K562 (cell line): Measurements from ENCODE around the gene SLC7A10. TPM values are rescaled to one million over a fixed set of nuclear protein-coding genes. Genes with fewer than 3 reads are reported as not detected.
A peak's percentile ranks its signal among the peaks of the same experiment; 100 is the strongest.

ENCODE experiments used
- CEBPB ChIP-seq: fragments of 450-650 bp; IDR thresholded peaks from 2 replicates; pipeline ENCODE4 v1.6.1; 2016; ENCODE audit warnings: missing genetic modification characterization, missing compliant biosample characterization
- E2F3 ChIP-seq: fragments of 250-450 bp; sonication (Bioruptor Pico); IDR thresholded peaks from 2 replicates; pipeline ENCODE4 v1.4.0; 2020; ENCODE audit warnings: mild to moderate bottlenecking
- EGR1 ChIP-seq: fragments of 450-650 bp; conservative IDR thresholded peaks from 2 replicates; pipeline ENCODE4 v1.6.1; 2017; ENCODE audit warnings: mild to moderate bottlenecking
- FUS ChIP-seq: fragments of 200-400 bp; formaldehyde crosslinking; optimal IDR thresholded peaks from 2 replicates; pipeline ENCODE3; 2017; ENCODE audit warnings: low read depth, low read length
- HEY1 ChIP-seq: fragments of 250-450 bp; sonication (Bioruptor Pico); IDR thresholded peaks from 2 replicates; pipeline ENCODE4 v1.5.0; 2020; ENCODE audit warnings: mild to moderate bottlenecking, moderate library complexity, borderline replicate concordance
- HMG20A ChIP-seq: fragments of 450-650 bp; formaldehyde crosslinking; conservative IDR thresholded peaks from 2 replicates; pipeline ENCODE4 v1.4.0; 2020; ENCODE audit warnings: mild to moderate bottlenecking, mixed read lengths
- NFE2L1 ChIP-seq: fragments of 450-650 bp; IDR thresholded peaks from 2 replicates; pipeline ENCODE4 v1.6.1; 2016; ENCODE audit warnings: missing genetic modification characterization, low read depth, mild to moderate bottlenecking, missing compliant biosample characterization, moderate library complexity, borderline replicate concordance
- NR2C1 ChIP-seq, 2 experiments: fragments of 450-650 bp; IDR thresholded peaks; 2 replicates each; pipeline ENCODE4 v1.6.1; 2017; ENCODE audit warnings: mild to moderate bottlenecking in 2 of 2, antibody characterized with exemption in 1 of 2, inconsistent platforms in 1 of 2, missing compliant biosample characterization in 1 of 2, missing genetic modification characterization in 1 of 2
- OTX1 ChIP-seq: fragments of 450-650 bp; formaldehyde crosslinking; IDR thresholded peaks from 2 replicates; pipeline ENCODE4 v1.4.0; 2022; ENCODE audit warnings: mild to moderate bottlenecking
- RBM14 ChIP-seq: fragments of 200-400 bp; formaldehyde crosslinking; IDR thresholded peaks from 2 replicates; pipeline ENCODE4 v1.6.1; 2018; ENCODE audit warnings: low read depth, mild to moderate bottlenecking, low read length, moderate library complexity, borderline replicate concordance; ENCODE audit not compliant: insufficient read depth
- SIN3B ChIP-seq: fragments of 450-650 bp; IDR thresholded peaks from 2 replicates; pipeline ENCODE4 v1.6.1; 2017; ENCODE audit warnings: low read depth, mild to moderate bottlenecking, moderate library complexity
- SMARCE1 ChIP-seq: fragments of 450-650 bp; IDR thresholded peaks from 2 replicates; pipeline ENCODE4 v1.7.1; 2016; ENCODE audit warnings: mild to moderate bottlenecking
- SMC3 ChIP-seq: conservative IDR thresholded peaks from 2 replicates; pipeline ENCODE4 v1.6.1; 2011; ENCODE audit warnings: low read depth, low read length, improper control_type of control experiment; ENCODE audit not compliant: insufficient read depth
- UBTF ChIP-seq, 2 experiments: IDR thresholded peaks; 2 replicates each; pipeline ENCODE4 v1.6.1; 2012; ENCODE audit warnings: improper control_type of control experiment in 2 of 2, low read depth in 2 of 2, low read length in 2 of 2, borderline replicate concordance in 1 of 2
- ZBTB7A ChIP-seq: IDR thresholded peaks from 2 replicates; pipeline ENCODE4 v1.6.1; 2011; ENCODE audit warnings: low read depth, mild to moderate bottlenecking, low read length, moderate library complexity, borderline replicate concordance; ENCODE audit not compliant: control insufficient read depth
- ZNF121 ChIP-seq: sonication (generic); formaldehyde crosslinking; conservative IDR thresholded peaks from 2 replicates; pipeline ENCODE4 v1.8.0; 2022; ENCODE audit warnings: missing genetic modification reagents
- ZNF583 ChIP-seq: fragments of 250-450 bp; sonication (Bioruptor Pico); IDR thresholded peaks from 2 replicates; pipeline ENCODE4 v1.4.0; 2020
- ZNF707 ChIP-seq: fragments of 250-450 bp; sonication (Bioruptor Pico); conservative IDR thresholded peaks from 2 replicates; pipeline ENCODE4 v1.8.0; 2022; ENCODE audit warnings: inconsistent platforms, mild to moderate bottlenecking, moderate library complexity
- ZNF717 ChIP-seq: fragments of 250-450 bp; sonication (Bioruptor Pico); IDR thresholded peaks from 2 replicates; pipeline ENCODE4 v1.5.0; 2021
- ZNF766 ChIP-seq: fragments of 200-800 bp; sonication (Bioruptor generic); conservative IDR thresholded peaks from 2 replicates; pipeline ENCODE4 v1.6.1; 2016; ENCODE audit warnings: missing genetic modification characterization, missing compliant biosample characterization
- polyA plus RNA-seq, 8 experiments: library from polyadenylated mRNA; depleted of rRNA in 4 of 8; stranded (reverse) in 5 of 8; unstranded in 3 of 8; fragments of >200 nt; fragmentation: Nextera tagmentation in 2 of 8; fragmentation: Illumina TruSeq in 1 of 8; extraction: Ambion mirVana in 2 of 8; extraction: Trizol in 1 of 8; gene quantifications; 2 replicates each; pipeline versions ENCODE4 v1.2.1 to v1.2.3, GENCODE V29; 2011 to 2014; ENCODE audit warnings: inconsistent platforms in 1 of 8, missing spikeins in 1 of 8
- total RNA-seq, 7 experiments: library from RNA; depleted of rRNA in 6 of 7; stranded (reverse); fragments of >200 nt in 6 of 7; fragmentation: Illumina TruSeq in 2 of 7; extraction: Trizol in 2 of 7; gene quantifications; 2 replicates each; pipeline versions ENCODE4 v1.2.1 to v1.2.3, GENCODE V29; 2011 to 2021; ENCODE audit warnings: low replicate concordance in 1 of 7

SLC7A10 gene
- total and polyA plus RNA-seq, 9 of the 15 experiments (the other 6 are each of a cell fraction or from before 2014, with no cell fraction given) = 0.07 TPM; not detected in 8

DNA sequence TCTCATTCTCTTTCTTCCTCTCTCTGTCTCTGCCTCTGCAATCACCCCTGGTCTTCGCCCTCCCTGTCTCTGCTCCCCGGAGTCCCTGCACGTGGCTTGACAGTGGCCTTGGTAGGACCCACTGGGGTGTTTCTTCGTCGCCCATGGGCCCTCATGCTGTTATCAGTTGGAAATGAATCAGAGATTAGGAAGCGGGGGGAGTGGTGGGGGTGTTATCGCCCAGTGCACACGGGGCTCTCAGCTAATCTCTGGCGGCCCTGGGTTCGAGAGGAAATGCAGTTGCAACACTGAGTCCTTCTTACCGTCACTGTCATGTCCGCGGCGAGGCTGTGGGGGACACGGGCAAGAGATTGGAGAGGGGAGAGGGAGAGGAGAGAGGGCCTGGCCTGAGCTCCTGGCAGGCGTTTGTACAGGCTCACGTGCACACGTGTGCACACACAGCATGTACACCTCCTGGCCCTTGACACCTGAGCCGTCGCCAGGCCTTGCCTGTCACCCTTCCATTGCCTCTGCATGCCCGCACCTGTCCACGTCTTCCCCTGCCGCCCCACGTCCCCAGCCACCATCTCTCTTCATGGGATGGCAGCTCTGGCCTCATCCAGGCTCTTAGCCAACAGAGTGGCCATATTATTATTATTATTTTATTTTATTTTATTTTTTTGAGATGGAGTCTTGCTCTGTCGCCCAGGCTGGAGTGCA lies 37.8 kb upstream of the SLC7A10 start (continued):
- no peak for TF ChIP-seq UBTF (IDR thresholded peaks at IDR 0.05; ENCODE audit: borderline replicate concordance in 1 of 2, low read depth in 2 of 2, low read length in 2 of 2)
- TF ChIP-seq EGR1 = no peak
- TF ChIP-seq RBM14 = no peak
- TF ChIP-seq OTX1 (CRISPR knock-in tag) = no peak
- TF ChIP-seq ZNF766 (CRISPR knock-in tag) = no peak
- TF ChIP-seq SIN3B = no peak
- TF ChIP-seq FUS = no peak
- no peak for TF ChIP-seq NR2C1 (IDR thresholded peaks at IDR 0.05)
- TF ChIP-seq NR2C1 (tag; IDR thresholded peaks at IDR 0.05) = no peak
- no peak for TF ChIP-seq HEY1 (CRISPR knock-in tag)
- TF ChIP-seq SMC3 = no peak
- TF ChIP-seq CEBPB (tag) = peak; percentile 40; the same call in 1 of the 2 replicates
- TF ChIP-seq ZNF583 (CRISPR knock-in tag) = no peak
- peak; percentile 46; the same call in 1 of the 2 replicates for TF ChIP-seq SMARCE1
- TF ChIP-seq ZNF121 = no peak
- no peak for TF ChIP-seq ZNF707 (CRISPR knock-in tag)
- no peak for TF ChIP-seq NFE2L1 (tag)
- TF ChIP-seq ZNF717 (CRISPR knock-in tag) = no peak
- no peak for TF ChIP-seq ZBTB7A
- TF ChIP-seq E2F3 (CRISPR knock-in tag) = no peak
- no peak for TF ChIP-seq HMG20A (CRISPR knock-in tag)
